HG02759 (cell line): ENCODE results near the gene EMILIN2.
A peak's percentile ranks its signal among the peaks of the same experiment; 100 is the strongest.

ENCODE experiments used
- ATAC-seq: cut with Tn5 transposase; IDR thresholded peaks from one replicate; pipeline ENCODE4 v1.9.1; 2021; ENCODE audit warnings: mild to moderate bottlenecking, moderate library complexity; ENCODE audit not compliant: unreplicated experiment

Gene EMILIN2

DNA sequence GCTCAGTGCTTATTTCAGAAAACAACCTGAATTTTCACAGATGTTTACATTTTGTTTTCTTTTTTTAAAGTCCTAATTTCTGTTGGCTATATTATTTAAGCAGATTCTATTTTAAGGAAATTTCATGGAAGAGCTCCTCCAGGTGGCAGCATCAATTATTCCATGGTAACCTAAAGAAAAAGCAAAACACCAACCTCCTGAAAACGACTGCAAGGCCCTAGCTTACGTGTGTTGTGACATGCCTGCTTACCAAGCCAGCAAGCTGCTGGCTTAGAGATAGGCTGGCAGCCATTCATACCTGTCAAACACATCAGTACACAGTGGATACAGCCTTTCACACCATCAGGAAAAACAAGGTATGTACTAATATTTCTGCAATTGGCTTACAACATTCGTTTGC is 101.2 kb downstream of the EMILIN2 start:
- ATAC-seq: no peak

DNA sequence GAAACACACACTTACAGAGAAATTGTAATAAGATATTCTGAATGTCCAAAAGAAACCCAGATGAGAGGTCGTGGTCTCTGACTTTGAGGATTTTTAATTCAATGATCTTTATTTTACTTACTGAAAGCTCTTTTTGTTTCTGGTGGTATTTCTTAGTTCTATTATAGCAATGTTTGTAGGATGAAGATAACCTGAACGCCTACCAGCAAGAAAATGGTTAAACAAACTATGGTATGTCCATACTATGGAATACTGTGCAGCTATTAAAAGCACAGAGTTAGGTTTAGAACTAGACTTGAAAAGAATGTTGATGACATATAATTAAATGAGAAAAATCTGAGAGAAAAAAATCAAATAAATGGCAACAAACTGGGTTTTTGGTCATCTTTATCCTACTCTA is 105.8 kb downstream of the EMILIN2 start:
- ATAC-seq: no peak

DNA sequence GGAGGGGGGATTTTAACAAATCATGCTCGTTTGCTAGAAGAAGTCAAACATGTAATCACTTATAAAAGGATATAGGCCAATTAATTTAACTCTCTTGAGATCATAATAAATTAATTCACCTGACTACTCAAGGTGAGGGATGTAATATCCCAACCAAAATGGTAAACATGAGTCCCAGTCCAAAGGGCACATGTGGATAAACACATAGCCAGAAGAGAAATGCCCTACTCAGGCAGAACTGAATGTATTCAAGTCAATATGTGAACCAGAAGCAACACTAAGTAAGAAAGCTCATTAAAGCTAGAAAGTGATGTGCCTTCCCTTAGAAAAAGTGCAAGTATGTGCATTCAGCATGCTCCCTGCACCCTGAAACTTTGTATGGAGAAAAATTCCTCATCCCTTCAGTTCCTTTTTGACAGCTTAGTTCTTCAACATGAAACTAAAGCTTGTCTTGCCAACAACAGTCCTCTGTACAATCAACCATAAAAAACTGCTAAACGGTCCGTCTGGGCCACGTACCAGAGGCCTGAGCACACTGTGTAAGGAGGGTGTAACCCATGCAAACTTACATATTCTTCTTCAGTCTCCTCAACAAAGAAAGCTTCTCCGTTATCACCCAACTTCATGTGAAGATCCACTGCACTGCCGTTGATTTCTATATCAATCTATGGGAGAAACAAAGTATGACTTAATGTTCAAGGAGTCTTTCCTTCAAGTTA is 107.3 kb downstream of the EMILIN2 start:
- no peak for ATAC-seq

DNA sequence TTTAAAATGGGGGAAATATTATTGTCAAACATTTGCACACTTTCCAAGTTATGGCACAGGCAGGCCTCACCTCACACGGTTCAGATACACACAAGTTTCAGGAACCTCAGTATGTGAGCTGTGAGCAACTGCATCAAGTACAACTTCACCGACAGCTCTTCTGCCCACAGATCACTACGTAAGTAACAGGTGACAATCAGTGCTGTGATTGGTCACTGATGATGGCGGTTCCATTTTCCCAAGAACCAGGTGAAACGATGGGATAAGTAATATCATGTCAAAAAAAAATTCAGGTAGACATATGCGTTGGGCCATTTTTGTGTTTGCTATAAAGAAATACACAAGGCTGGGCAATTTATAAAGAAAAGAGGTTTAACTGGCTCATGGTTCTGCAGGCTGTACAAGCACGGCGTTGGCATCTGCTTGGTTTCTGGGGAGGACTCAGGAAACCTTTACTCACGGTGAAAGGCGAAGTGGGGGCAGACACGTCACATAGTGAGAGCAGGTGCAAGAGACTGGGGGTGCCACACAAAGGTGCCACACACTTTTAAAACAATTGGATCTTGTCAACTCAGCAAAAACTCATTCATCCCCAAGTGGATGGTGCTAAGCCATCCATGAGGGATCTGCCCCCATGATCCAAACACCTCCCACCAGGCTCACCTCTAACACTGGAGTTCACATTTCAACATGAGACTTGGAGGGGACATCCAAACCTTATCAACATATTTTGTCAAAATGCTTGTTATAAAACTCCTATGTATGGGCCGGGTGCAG is 108.3 kb downstream of the EMILIN2 start:
- ATAC-seq: no peak

DNA sequence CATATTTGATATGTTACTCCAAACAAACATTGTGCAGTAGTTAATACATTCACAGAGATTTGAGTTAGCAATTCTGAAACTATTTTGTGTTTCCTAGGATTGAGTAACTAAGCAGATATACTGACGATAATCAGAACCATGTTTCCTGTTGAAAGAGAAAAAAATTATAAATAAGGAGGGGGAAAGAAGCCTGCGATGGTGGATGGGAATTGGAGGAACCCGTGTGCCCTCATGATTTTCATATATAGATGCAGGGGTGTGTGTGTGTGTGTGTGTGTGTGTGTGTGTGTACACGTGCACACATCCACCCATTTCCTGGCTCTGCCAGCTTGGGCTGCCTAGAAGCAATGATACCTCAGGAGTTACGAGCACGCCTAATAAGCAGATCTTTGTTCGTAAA is 109.2 kb downstream of the EMILIN2 start:
- ATAC-seq: no peak

DNA sequence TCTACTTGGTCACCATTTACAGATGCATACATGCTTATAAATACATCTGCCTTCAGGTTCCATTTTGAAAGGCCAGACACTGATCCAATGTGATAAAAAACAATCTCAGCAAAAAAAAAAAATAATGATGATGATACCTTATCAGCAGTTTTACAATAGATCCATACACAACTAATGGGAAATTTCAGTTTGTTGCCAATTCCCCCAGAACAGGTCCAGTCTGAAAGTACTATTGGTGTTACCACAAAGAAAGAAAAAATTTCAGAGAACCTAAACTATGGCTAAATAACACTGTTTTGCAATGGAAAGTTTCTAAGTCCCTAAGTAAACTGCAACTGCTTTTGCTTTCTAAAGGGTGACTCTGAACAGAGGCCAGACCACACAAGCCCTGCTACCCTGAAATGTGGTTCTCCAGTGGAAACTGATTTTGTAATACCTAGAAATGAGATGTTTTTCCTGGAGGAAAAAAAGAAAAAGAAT is 112.1 kb downstream of the EMILIN2 start:
- ATAC-seq: peak; percentile 41

GRCh38 chr18:2959341-2959740 is 112.5 kb downstream of the EMILIN2 start:
- no peak for ATAC-seq

GRCh38 chr18:2960983-2961696 is 114.3 kb downstream of the EMILIN2 start:
- no peak for ATAC-seq

DNA sequence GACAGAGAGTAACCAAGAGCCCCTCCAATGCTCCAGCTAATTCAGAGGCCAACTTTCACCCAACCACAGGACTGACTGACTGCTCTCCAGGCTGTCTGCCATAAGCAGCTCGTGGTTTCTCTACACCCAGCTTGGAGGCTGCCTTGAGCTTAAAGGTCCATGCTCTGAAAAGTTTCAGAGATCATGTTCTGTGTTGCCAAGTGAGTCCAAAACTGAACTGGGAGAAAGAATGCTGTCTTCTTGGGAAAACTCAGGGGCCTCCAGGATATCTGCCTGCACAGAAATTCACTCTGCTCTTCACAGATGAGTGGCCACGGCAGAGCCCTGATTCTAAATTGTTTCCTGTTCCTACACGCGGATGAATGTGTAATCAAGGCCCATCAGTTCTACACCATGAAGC is 115.0 kb downstream of the EMILIN2 start:
- ATAC-seq: peak; percentile 33

GRCh38 chr18:2963048-2963447 is 116.2 kb downstream of the EMILIN2 start:
- no peak for ATAC-seq

- ATAC-seq: no peak
Observed at GRCh38 chr18:2964361-2965010, 117.7 kb downstream of the EMILIN2 start.
